ENCODE data around the gene NCKAP1.
"Not testable (repeated sequence)": the region's sequence is repeated elsewhere in the genome, so short reads cannot be mapped to it uniquely, and the experiment has no call there.

The NCKAP1 gene

GRCh38 chr2:183060571-183061231 lies 22.4 kb upstream of the NCKAP1 start:
- ChIA-PET POLR2A (no interaction called here), CTCF (no interaction called here)

GRCh38 chr2:183059561-183059960 lies 21.3 kb upstream of the NCKAP1 start:
- DNase-seq (ENCODE audit: extremely low spot score), result no peak
- CTCF ChIA-PET, result interaction anchor here (1.8 kb wide), 1 partner anchor 11 kb away, joined by 5 read pairs; no protein-coding TSS in a partner anchor
- POLR2A ChIA-PET, result no interaction called here
- TF ChIP-seq ZNF384 (IDR thresholded peaks at IDR 0.05) (no peak), ELF4 (IDR thresholded peaks at IDR 0.05) (no peak), NFRKB (IDR thresholded peaks at IDR 0.05) (no peak), L3MBTL2 (conservative IDR thresholded peaks at IDR 0.05) (no peak), SP1 (IDR thresholded peaks at IDR 0.05) (no peak), BHLHE40 (IDR thresholded peaks at IDR 0.05; ENCODE audit: borderline replicate concordance) (no peak), ARNT (IDR thresholded peaks at IDR 0.05) (no peak), CTBP1 (IDR thresholded peaks at IDR 0.05; ENCODE audit: borderline replicate concordance) (no peak), HDGF (IDR thresholded peaks at IDR 0.05; ENCODE audit: borderline replicate concordance) (no peak), SUZ12 (IDR thresholded peaks at IDR 0.05) (no peak), LEF1 (IDR thresholded peaks at IDR 0.05; ENCODE audit: borderline replicate concordance) (no peak), FOXA1 (IDR thresholded peaks at IDR 0.05) (no peak), FOXM1 (IDR thresholded peaks at IDR 0.05; ENCODE audit: borderline replicate concordance) (no peak), TARDBP (IDR thresholded peaks at IDR 0.05) (no peak)
- TF ChIP-seq, protein P1, sequence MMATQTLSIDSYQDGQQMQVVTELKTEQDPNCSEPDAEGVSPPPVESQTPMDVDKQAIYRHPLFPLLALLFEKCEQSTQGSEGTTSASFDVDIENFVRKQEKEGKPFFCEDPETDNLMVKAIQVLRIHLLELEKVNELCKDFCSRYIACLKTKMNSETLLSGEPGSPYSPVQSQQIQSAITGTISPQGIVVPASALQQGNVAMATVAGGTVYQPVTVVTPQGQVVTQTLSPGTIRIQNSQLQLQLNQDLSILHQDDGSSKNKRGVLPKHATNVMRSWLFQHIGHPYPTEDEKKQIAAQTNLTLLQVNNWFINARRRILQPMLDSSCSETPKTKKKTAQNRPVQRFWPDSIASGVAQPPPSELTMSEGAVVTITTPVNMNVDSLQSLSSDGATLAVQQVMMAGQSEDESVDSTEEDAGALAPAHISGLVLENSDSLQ (IDR thresholded peaks at IDR 0.05), result no peak

More at GRCh38 chr2:183060571-183061231, 22.4 kb upstream of the NCKAP1 start:
- TF ChIP-seq CTBP1 (IDR thresholded peaks at IDR 0.05; ENCODE audit: borderline replicate concordance) (no peak), FOXK2 (IDR thresholded peaks at IDR 0.05) (no peak), LEF1 (IDR thresholded peaks at IDR 0.05; ENCODE audit: borderline replicate concordance) (no peak), FOXA1 (IDR thresholded peaks at IDR 0.05) (no peak), SP1 (IDR thresholded peaks at IDR 0.05) (no peak), ELF4 (IDR thresholded peaks at IDR 0.05) (no peak), HDGF (IDR thresholded peaks at IDR 0.05; ENCODE audit: borderline replicate concordance) (no peak), FOXM1 (IDR thresholded peaks at IDR 0.05; ENCODE audit: borderline replicate concordance) (no peak)
- TF ChIP-seq, protein P1 (IDR thresholded peaks at IDR 0.05), result no peak
- no peak for DNase-seq (ENCODE audit: extremely low spot score)

GRCh38 chr2:183057333-183057985 lies 19.2 kb upstream of the NCKAP1 start:
- POLR2A ChIA-PET, result interaction anchor here (1.2 kb wide), 1 partner anchor 21 kb away, joined by 4 read pairs; the partner anchor contains the start of gene DUSP19
- DNase-seq (ENCODE audit: extremely low spot score), result no peak
- CTCF ChIA-PET, result no interaction called here
- TF ChIP-seq, protein P1 (IDR thresholded peaks at IDR 0.05), result no peak
- TF ChIP-seq FOXM1 (IDR thresholded peaks at IDR 0.05; ENCODE audit: borderline replicate concordance), result no peak
- no peak for TF ChIP-seq SP1 (IDR thresholded peaks at IDR 0.05)
- no peak for TF ChIP-seq ARNT (IDR thresholded peaks at IDR 0.05)
- TF ChIP-seq TARDBP (IDR thresholded peaks at IDR 0.05), result no peak
- no peak for TF ChIP-seq BHLHE40 (IDR thresholded peaks at IDR 0.05; ENCODE audit: borderline replicate concordance)
- TF ChIP-seq FOXK2 (IDR thresholded peaks at IDR 0.05), result no peak
- no peak for TF ChIP-seq ZNF384 (IDR thresholded peaks at IDR 0.05)
- TF ChIP-seq NFRKB (IDR thresholded peaks at IDR 0.05), result no peak
- no peak for TF ChIP-seq LEF1 (IDR thresholded peaks at IDR 0.05; ENCODE audit: borderline replicate concordance)
- no peak for TF ChIP-seq SUZ12 (IDR thresholded peaks at IDR 0.05)
- no peak for TF ChIP-seq CTBP1 (IDR thresholded peaks at IDR 0.05; ENCODE audit: borderline replicate concordance)
- TF ChIP-seq FOXA1 (IDR thresholded peaks at IDR 0.05), result no peak

DNA sequence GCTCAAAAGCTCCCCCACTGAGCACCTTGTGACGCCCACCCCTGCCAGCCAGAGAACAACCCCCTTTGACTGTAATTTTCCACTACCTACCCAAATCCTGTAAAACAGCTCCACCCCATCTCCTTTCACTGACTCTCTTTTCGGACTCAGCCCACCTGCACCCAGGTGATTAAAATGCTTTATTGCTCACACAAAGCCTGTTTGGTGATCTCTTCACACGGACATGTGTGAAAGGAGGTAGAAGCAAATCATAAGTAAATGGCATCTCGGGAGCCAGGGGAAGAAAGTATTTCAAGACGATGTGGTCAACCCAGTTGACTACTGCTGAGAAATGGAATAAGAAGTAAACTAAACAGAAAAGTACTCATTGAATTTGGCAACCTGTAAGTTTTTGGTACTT lies 11.2 kb upstream of the NCKAP1 start:
- CTCF ChIA-PET, result no interaction called here
- POLR2A ChIA-PET, result no interaction called here
- DNase-seq (ENCODE audit: extremely low spot score), result no peak
- no peak for TF ChIP-seq L3MBTL2 (conservative IDR thresholded peaks at IDR 0.05)
- no peak for TF ChIP-seq ZNF384 (IDR thresholded peaks at IDR 0.05)
- no peak for TF ChIP-seq FOXM1 (IDR thresholded peaks at IDR 0.05; ENCODE audit: borderline replicate concordance)
- TF ChIP-seq FOXK2 (IDR thresholded peaks at IDR 0.05), result no peak
- no peak for TF ChIP-seq ELF4 (IDR thresholded peaks at IDR 0.05)
- TF ChIP-seq CTBP1 (IDR thresholded peaks at IDR 0.05; ENCODE audit: borderline replicate concordance), result no peak
- TF ChIP-seq BHLHE40 (IDR thresholded peaks at IDR 0.05; ENCODE audit: borderline replicate concordance), result no peak
- TF ChIP-seq FOXA1 (IDR thresholded peaks at IDR 0.05), result no peak
- no peak for TF ChIP-seq LEF1 (IDR thresholded peaks at IDR 0.05; ENCODE audit: borderline replicate concordance)
- no peak for TF ChIP-seq ARNT (IDR thresholded peaks at IDR 0.05)
- TF ChIP-seq HDGF (IDR thresholded peaks at IDR 0.05; ENCODE audit: borderline replicate concordance), result no peak
- TF ChIP-seq, protein P1 (IDR thresholded peaks at IDR 0.05), result no peak
- no peak for TF ChIP-seq NFRKB (IDR thresholded peaks at IDR 0.05)
- no peak for TF ChIP-seq TARDBP (IDR thresholded peaks at IDR 0.05)
- TF ChIP-seq SP1 (IDR thresholded peaks at IDR 0.05), result no peak
- TF ChIP-seq SUZ12 (IDR thresholded peaks at IDR 0.05), result no peak

GRCh38 chr2:183047486-183048125 lies 9.3 kb upstream of the NCKAP1 start:
- DNase-seq (ENCODE audit: extremely low spot score); CTCF ChIA-PET: not testable (repeated sequence)
- POLR2A ChIA-PET, result interaction anchor here (1.0 kb wide), 1 partner anchor 31 kb away, joined by 4 read pairs; the partner anchor contains the start of gene DUSP19

- CTCF ChIA-PET; DNase-seq (ENCODE audit: extremely low spot score); POLR2A ChIA-PET: not testable (repeated sequence)
Measured at GRCh38 chr2:183043580-183043979, 5.3 kb upstream of the NCKAP1 start.
